Measurements from ENCODE around the gene LZTFL1. TPM values are rescaled to one million over a fixed set of nuclear protein-coding genes. Genes with fewer than 3 reads are reported as not detected.

The LZTFL1 gene
- total and polyA plus RNA-seq, 2 experiments from 2014 or later, result 6.3 to 13.9 TPM

DNA sequence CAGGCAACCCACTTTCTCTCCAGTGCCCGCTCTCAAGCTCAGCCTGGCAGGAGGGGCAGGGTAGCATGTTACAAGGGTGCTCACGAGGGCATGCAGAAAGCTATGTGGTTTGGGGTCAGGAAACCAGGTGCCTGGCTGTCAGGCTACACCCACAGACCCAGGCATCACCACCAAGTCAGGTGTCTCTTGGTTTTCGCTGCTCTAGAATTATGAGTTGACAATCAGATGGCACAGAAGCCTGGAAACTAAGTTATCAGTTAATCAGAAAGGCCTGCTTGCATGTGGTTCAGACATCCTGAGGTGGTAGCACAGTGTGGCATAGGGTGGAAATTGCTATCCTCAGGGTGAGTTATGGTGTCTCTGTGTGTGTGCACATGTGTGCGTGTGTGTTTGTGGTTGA is 28.2 kb upstream of the LZTFL1 start:
- H3F3A ChIP-seq (replicated peaks; ENCODE audit: low read depth), result no peaks in the 10 kb centered on the region
- peaks cover 4% of the 10 kb centered on the region for H3K27me3 Mint-ChIP-seq (ENCODE audit: insufficient read depth, low read depth, poor library complexity)
- no peak overlapping the region for H3K27ac ChIP-seq (ENCODE audit: low read depth)
- peaks cover 14% of the 10 kb centered on the region for H3K4me1 Mint-ChIP-seq
- 0 out of 2 replicates have a peak, but pooled peaks cover 3% of the 10 kb centered on the region for H3K9me2 ChIP-seq (ENCODE audit: insufficient read depth)
- H3K4me1 ChIP-seq (ENCODE audit: insufficient read depth), result peaks cover 8% of the 10 kb centered on the region
- H3K4me3 ChIP-seq, result no peak overlapping the region
- no peaks in the 10 kb centered on the region for H3K79me2 ChIP-seq (replicated peaks; ENCODE audit: insufficient read depth)
- H4K20me1 ChIP-seq (replicated peaks; ENCODE audit: insufficient read depth), result no peaks in the 10 kb centered on the region
- H3K36me3 ChIP-seq (ENCODE audit: insufficient read depth), result no peaks in the 10 kb centered on the region
- H3K27me3 ChIP-seq (ENCODE audit: insufficient read depth), result no peaks in the 10 kb centered on the region
- no peak overlapping the region for H2AFZ ChIP-seq
- H3K4me2 ChIP-seq, result no peak overlapping the region
- TF ChIP-seq, protein P1, sequence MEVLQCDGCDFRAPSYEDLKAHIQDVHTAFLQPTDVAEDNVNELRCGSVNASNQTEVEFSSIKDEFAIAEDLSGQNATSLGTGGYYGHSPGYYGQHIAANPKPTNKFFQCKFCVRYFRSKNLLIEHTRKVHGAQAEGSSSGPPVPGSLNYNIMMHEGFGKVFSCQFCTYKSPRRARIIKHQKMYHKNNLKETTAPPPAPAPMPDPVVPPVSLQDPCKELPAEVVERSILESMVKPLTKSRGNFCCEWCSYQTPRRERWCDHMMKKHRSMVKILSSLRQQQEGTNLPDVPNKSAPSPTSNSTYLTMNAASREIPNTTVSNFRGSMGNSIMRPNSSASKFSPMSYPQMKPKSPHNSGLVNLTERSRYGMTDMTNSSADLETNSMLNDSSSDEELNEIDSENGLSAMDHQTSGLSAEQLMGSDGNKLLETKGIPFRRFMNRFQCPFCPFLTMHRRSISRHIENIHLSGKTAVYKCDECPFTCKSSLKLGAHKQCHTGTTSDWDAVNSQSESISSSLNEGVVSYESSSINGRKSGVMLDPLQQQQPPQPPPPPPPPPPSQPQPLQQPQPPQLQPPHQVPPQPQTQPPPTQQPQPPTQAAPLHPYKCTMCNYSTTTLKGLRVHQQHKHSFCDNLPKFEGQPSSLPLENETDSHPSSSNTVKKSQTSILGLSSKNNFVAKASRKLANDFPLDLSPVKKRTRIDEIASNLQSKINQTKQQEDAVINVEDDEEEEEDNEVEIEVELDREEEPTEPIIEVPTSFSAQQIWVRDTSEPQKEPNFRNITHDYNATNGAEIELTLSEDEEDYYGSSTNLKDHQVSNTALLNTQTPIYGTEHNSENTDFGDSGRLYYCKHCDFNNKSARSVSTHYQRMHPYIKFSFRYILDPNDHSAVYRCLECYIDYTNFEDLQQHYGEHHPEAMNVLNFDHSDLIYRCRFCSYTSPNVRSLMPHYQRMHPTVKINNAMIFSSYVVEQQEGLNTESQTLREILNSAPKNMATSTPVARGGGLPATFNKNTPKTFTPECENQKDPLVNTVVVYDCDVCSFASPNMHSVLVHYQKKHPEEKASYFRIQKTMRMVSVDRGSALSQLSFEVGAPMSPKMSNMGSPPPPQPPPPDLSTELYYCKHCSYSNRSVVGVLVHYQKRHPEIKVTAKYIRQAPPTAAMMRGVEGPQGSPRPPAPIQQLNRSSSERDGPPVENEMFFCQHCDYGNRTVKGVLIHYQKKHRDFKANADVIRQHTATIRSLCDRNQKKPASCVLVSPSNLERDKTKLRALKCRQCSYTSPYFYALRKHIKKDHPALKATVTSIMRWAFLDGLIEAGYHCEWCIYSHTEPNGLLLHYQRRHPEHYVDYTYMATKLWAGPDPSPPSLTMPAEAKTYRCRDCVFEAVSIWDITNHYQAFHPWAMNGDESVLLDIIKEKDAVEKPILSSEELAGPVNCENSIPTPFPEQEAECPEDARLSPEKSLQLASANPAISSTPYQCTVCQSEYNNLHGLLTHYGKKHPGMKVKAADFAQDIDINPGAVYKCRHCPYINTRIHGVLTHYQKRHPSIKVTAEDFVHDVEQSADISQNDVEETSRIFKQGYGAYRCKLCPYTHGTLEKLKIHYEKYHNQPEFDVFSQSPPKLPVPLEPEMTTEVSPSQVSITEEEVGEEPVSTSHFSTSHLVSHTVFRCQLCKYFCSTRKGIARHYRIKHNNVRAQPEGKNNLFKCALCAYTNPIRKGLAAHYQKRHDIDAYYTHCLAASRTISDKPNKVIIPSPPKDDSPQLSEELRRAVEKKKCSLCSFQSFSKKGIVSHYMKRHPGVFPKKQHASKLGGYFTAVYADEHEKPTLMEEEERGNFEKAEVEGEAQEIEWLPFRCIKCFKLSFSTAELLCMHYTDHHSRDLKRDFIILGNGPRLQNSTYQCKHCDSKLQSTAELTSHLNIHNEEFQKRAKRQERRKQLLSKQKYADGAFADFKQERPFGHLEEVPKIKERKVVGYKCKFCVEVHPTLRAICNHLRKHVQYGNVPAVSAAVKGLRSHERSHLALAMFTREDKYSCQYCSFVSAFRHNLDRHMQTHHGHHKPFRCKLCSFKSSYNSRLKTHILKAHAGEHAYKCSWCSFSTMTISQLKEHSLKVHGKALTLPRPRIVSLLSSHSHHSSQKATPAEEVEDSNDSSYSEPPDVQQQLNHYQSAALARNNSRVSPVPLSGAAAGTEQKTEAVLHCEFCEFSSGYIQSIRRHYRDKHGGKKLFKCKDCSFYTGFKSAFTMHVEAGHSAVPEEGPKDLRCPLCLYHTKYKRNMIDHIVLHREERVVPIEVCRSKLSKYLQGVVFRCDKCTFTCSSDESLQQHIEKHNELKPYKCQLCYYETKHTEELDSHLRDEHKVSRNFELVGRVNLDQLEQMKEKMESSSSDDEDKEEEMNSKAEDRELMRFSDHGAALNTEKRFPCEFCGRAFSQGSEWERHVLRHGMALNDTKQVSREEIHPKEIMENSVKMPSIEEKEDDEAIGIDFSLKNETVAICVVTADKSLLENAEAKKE (CRISPR knock-in tag; IDR thresholded peaks at IDR 0.05), result no peak
- TF ChIP-seq, protein P2, sequence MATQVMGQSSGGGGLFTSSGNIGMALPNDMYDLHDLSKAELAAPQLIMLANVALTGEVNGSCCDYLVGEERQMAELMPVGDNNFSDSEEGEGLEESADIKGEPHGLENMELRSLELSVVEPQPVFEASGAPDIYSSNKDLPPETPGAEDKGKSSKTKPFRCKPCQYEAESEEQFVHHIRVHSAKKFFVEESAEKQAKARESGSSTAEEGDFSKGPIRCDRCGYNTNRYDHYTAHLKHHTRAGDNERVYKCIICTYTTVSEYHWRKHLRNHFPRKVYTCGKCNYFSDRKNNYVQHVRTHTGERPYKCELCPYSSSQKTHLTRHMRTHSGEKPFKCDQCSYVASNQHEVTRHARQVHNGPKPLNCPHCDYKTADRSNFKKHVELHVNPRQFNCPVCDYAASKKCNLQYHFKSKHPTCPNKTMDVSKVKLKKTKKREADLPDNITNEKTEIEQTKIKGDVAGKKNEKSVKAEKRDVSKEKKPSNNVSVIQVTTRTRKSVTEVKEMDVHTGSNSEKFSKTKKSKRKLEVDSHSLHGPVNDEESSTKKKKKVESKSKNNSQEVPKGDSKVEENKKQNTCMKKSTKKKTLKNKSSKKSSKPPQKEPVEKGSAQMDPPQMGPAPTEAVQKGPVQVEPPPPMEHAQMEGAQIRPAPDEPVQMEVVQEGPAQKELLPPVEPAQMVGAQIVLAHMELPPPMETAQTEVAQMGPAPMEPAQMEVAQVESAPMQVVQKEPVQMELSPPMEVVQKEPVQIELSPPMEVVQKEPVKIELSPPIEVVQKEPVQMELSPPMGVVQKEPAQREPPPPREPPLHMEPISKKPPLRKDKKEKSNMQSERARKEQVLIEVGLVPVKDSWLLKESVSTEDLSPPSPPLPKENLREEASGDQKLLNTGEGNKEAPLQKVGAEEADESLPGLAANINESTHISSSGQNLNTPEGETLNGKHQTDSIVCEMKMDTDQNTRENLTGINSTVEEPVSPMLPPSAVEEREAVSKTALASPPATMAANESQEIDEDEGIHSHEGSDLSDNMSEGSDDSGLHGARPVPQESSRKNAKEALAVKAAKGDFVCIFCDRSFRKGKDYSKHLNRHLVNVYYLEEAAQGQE (IDR thresholded peaks at IDR 0.05; ENCODE audit: unreplicated experiment), result no peak
- no peak for TF ChIP-seq EZH2 (IDR thresholded peaks at IDR 0.05; ENCODE audit: low read depth, unreplicated experiment)
- no peaks in the 10 kb centered on the region for H3K36me3 Mint-ChIP-seq (ENCODE audit: low read depth)
- H3K9me3 Mint-ChIP-seq, result no peaks in the 10 kb centered on the region
- DNase-seq (ENCODE audit: low spot score) (no peak), ATAC-seq (no peak)
- no peak overlapping the region for H3K4me3 Mint-ChIP-seq
- H3K27ac Mint-ChIP-seq, result no peak overlapping the region

Data from GM23338 (cell line).